ENCODE measurements around the gene ANKRD12. TPM values are rescaled to one million over a fixed set of nuclear protein-coding genes. Genes with fewer than 3 reads are reported as not detected.

The ANKRD12 gene
- total RNA-seq, 1 experiment from 2014 or later, result 23.5 TPM

GRCh38 chr18:9109523-9109922 is 27.1 kb upstream of the ANKRD12 start (continued):
- TF ChIP-seq TCF7L2 (IDR thresholded peaks at IDR 0.05; ENCODE audit: borderline replicate concordance, extremely low read depth, insufficient read depth, insufficient read length), result no peak
- no peak for TF ChIP-seq FOSL1 (IDR thresholded peaks at IDR 0.05; ENCODE audit: low read depth)
- TF ChIP-seq CEBPB (IDR thresholded peaks at IDR 0.05; ENCODE audit: low read depth), result no peak
- TF ChIP-seq SIN3A (IDR thresholded peaks at IDR 0.05; ENCODE audit: low read depth), result no peak
- TF ChIP-seq SP1 (IDR thresholded peaks at IDR 0.05; ENCODE audit: low read depth), result no peak
- no peak for TF ChIP-seq POLR2AphosphoS5 (IDR thresholded peaks at IDR 0.05; ENCODE audit: low read depth, low read length)
- no peak for TF ChIP-seq MAX (IDR thresholded peaks at IDR 0.05)
- no peak for TF ChIP-seq CBX3 (IDR thresholded peaks at IDR 0.05; ENCODE audit: low read depth)
- TF ChIP-seq POLR2A (IDR thresholded peaks at IDR 0.05; ENCODE audit: borderline replicate concordance, extremely low read depth, insufficient read depth, insufficient read length), result no peak
- no peak for TF ChIP-seq JUND (IDR thresholded peaks at IDR 0.05)
- no peak for TF ChIP-seq EGR1 (IDR thresholded peaks at IDR 0.05; ENCODE audit: low read depth)

DNA sequence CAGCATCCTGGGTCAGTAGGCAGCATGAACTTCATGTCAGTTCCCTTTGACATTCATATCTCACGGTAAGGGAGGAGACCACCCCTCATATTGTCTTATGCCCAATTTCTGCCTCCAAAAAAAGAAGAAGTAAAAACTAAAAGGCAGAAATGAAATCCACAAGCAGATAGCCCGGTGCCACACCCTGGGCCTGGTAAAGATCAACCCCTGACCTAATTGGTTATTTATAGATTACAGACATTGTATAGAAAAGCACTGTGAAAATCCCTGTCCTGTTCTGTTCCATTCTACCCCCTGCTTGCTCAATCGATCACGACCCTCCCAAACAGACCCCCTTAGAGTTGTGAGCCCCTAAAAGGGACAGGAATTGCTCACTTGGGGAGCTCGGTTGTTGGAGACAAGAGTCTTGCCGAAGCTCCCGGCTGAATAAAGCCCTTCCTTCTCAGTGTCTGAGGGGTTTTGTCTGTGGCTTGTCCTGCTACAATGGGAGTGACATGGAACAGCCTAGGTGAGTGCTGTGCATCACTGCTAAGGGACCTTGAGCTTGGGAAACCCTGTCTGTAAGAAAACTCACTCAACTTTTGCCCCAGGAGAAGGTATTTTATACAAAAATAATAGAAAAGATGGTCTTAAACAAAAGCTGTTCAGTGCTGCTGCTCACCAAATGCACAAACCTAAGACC is 23.0 kb upstream of the ANKRD12 start:
- Histone ChIP-seq H3K9me2 (ENCODE audit: insufficient read depth) (no peaks in the 10 kb centered on the region), H3K9ac (ENCODE audit: low read length) (no peak overlapping the region), H3K4me1 (ENCODE audit: control insufficient read depth in 1 of 2, insufficient read depth in 2 of 2, low read length in 2 of 2) (peaks cover 29 to 53% of the 10 kb centered on the region in 2 experiments), H3K79me2 (ENCODE audit: insufficient read depth, low read length) (peaks cover 100% of the 10 kb centered on the region), H3K27me3 (ENCODE audit: insufficient read depth, low read length) (no peaks in the 10 kb centered on the region), H3K4me3 (replicated peaks in 1 of 2; ENCODE audit: low read depth in 1 of 2, low read length in 2 of 2) (no peak overlapping the region), H2AFZ (ENCODE audit: low read depth, low read length, poor library complexity, severe bottlenecking) (no peak overlapping the region), H3K9me3 (ENCODE audit: control insufficient read depth in 1 of 2, insufficient read depth in 1 of 2, low read depth in 1 of 2, low read length in 2 of 2) (no peaks in the 10 kb centered on the region), H3K27ac (ENCODE audit: low read depth, low read length) (no peak overlapping the region), H3K36me3 (ENCODE audit: control insufficient read depth in 1 of 2, insufficient read depth in 2 of 2, low read length in 2 of 2) (peaks cover 0 to 17% of the 10 kb centered on the region in 2 experiments; a peak in 1 of 4 replicates), H4K20me1 (ENCODE audit: insufficient read depth) (peaks cover 10% of the 10 kb centered on the region), H3K4me2 (ENCODE audit: low read length) (no peak overlapping the region)
- TF ChIP-seq POLR2A (IDR thresholded peaks at IDR 0.05; ENCODE audit: borderline replicate concordance, extremely low read depth, insufficient read depth, insufficient read length) (no peak), EZH2 (IDR thresholded peaks at IDR 0.05) (no peak), CBX3 (IDR thresholded peaks at IDR 0.05; ENCODE audit: low read depth) (no peak), TCF7L2 (IDR thresholded peaks at IDR 0.05; ENCODE audit: borderline replicate concordance, extremely low read depth, insufficient read depth, insufficient read length) (no peak), SP1 (IDR thresholded peaks at IDR 0.05; ENCODE audit: low read depth) (no peak), EGR1 (IDR thresholded peaks at IDR 0.05; ENCODE audit: low read depth) (no peak), POLR2AphosphoS5 (IDR thresholded peaks at IDR 0.05; ENCODE audit: low read depth, low read length) (no peak), REST (IDR thresholded peaks at IDR 0.05; ENCODE audit: low read depth) (no peak), ZNF274 (IDR thresholded peaks at IDR 0.05; ENCODE audit: low read depth, low read length) (no peak)
- TF ChIP-seq, protein P1, sequence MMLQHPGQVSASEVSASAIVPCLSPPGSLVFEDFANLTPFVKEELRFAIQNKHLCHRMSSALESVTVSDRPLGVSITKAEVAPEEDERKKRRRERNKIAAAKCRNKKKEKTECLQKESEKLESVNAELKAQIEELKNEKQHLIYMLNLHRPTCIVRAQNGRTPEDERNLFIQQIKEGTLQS (IDR thresholded peaks at IDR 0.05), result no peak
- intact Hi-C loops (cut with micrococcal nuclease), result no loop called here
- no TSS peak for BruUV-seq (replicated peaks)
- ChIA-PET CTCF (no interaction called here), RAD21 (ENCODE audit: low non-redundant PET in 1 of 2, low total read pairs in 2 of 2, uncharacterized antibody in 2 of 2, unreplicated experiment in 2 of 2) (no interaction called here), POLR2A (interaction anchor here (1.1 kb wide), 1 partner anchor 11 kb away, joined by 3 read pairs; the partner anchor contains the start of gene NDUFV2)
- DNase-seq (ENCODE audit: low read depth, low spot score) (no peak), ATAC-seq (no peak)
